GM12878 (cell line): ENCODE measurements around the gene TMPRSS11F. TPM values are rescaled to one million over a fixed set of nuclear protein-coding genes. Genes with fewer than 3 reads are reported as not detected.

Experiments used
- ATAC-seq: fragments of 200-7000 bp; cut with Tn5 transposase; 3 replicates; pipeline ENCODE4 v1.9.1; 2020; ENCODE audit warnings: mild to moderate bottlenecking, moderate library complexity
- BruUV-seq: library from RNA; stranded (reverse); fragments of 400-500 nt; replicated peaks from 2 replicates; lab custom pipeline; 2021; lab: Mats Ljungman, UMichigan
- CTCF ChIA-PET: fragments of 300-600 bp; sonication (Branson Sonifier 250); formaldehyde crosslinking; extraction: SDS; loops from one replicate; lab custom pipeline; 2021; ENCODE audit warnings: inconsistent platforms; lab: Yijun Ruan, JAX
- POLR2A ChIA-PET: fragments of 350-600 bp; formaldehyde crosslinking; extraction: SDS; loops from one replicate; lab custom pipeline; 2021; ENCODE audit warnings: inconsistent platforms; lab: Charles Lee
- RAD21 ChIA-PET: fragments of 300-600 bp; sonication (Branson Sonifier 250); formaldehyde crosslinking; loops from one replicate; lab custom pipeline; 2023; ENCODE audit warnings: antibody characterized with exemption; ENCODE audit not compliant: unreplicated experiment; lab: Charles Lee
- SMC1A ChIA-PET: fragments of 300-600 bp; sonication (Branson Sonifier 250); formaldehyde crosslinking; loops from one replicate; lab custom pipeline; 2023; ENCODE audit not compliant: unreplicated experiment, uncharacterized antibody; lab: Charles Lee
- DNase-seq: peaks from one replicate; pipeline ENCODE4 v3.0.0-alpha.2; 2011; ENCODE audit warnings: low read depth, low spot score
- FAIRE-seq: peaks from 3 replicates; lab custom pipeline; 2011; peaks lifted over from hg19 to GRCh38; lab: Jason Lieb, UNC
- H2AFZ ChIP-seq: 2 replicates; pipeline ENCODE4 v1.6.0; 2011; ENCODE audit warnings: low read depth, low read length, control low read depth; ENCODE audit not compliant: control insufficient read depth
- H3K27ac ChIP-seq: 2 replicates; pipeline ENCODE4 v1.5.1; 2011; ENCODE audit warnings: control low read depth; ENCODE audit not compliant: control insufficient read depth, insufficient read depth
- H3K27me3 ChIP-seq, 2 experiments: replicated peaks in 1 of 2; 2 replicates each; pipeline versions ENCODE4 v1.6.0 to v1.6.1; 2011; ENCODE audit warnings: low read length in 1 of 2; ENCODE audit not compliant: control insufficient read depth in 2 of 2, insufficient read depth in 2 of 2
- H3K36me3 ChIP-seq, 2 experiments: 2 replicates each; pipeline ENCODE4 v1.5.1; 2011; ENCODE audit warnings: low read length in 1 of 2; ENCODE audit not compliant: control insufficient read depth in 2 of 2, insufficient read depth in 2 of 2
- H3K4me1 ChIP-seq: 2 replicates; pipeline ENCODE4 v1.6.1; 2011; ENCODE audit warnings: mild to moderate bottlenecking, low read length, moderate library complexity, mixed read lengths; ENCODE audit not compliant: control insufficient read depth, insufficient read depth
- H3K4me2 ChIP-seq: 2 replicates; pipeline ENCODE4 v1.6.0; 2011; ENCODE audit warnings: control low read depth; ENCODE audit not compliant: control insufficient read depth, insufficient read depth
- H3K4me3 ChIP-seq: fragments of 200-600 bp; sonication (generic); 2 replicates; pipeline ENCODE4 v1.5.1; 2016
- H3K79me2 ChIP-seq: 2 replicates; pipeline ENCODE4 v1.6.0; 2011; ENCODE audit warnings: low read length; ENCODE audit not compliant: control insufficient read depth, insufficient read depth
- H3K9ac ChIP-seq: 2 replicates; pipeline ENCODE4 v1.8.0; 2011; ENCODE audit warnings: low read length, control low read depth, mixed read lengths; ENCODE audit not compliant: control insufficient read depth, insufficient read depth
- H3K9me3 ChIP-seq: replicated peaks from 3 replicates; pipeline ENCODE4 v1.5.1; 2011; ENCODE audit warnings: mild to moderate bottlenecking, low read length; ENCODE audit not compliant: control insufficient read depth, insufficient read depth
- H4K20me1 ChIP-seq: 2 replicates; pipeline ENCODE4 v1.6.0; 2011; ENCODE audit not compliant: control insufficient read depth, insufficient read depth
- BACH1 ChIP-seq: fragments of 450-650 bp; IDR thresholded peaks from 2 replicates; pipeline ENCODE4 v1.6.1; 2017; ENCODE audit warnings: mild to moderate bottlenecking, borderline replicate concordance
- BRCA1 ChIP-seq: IDR thresholded peaks from 2 replicates; pipeline ENCODE4 v1.6.1; 2011; ENCODE audit warnings: low read depth, low read length, improper control_type of control experiment
- ELK1 ChIP-seq: IDR thresholded peaks from 2 replicates; pipeline ENCODE4 v1.6.1; 2012; ENCODE audit warnings: low read depth, low read length, improper control_type of control experiment
- EZH2 ChIP-seq: IDR thresholded peaks from 2 replicates; pipeline ENCODE4 v1.6.1; 2012; ENCODE audit warnings: low read depth, mild to moderate bottlenecking, control low read depth, inconsistent platforms, low read length, borderline replicate concordance; ENCODE audit not compliant: control insufficient read depth
- FOXM1 ChIP-seq: IDR thresholded peaks from 2 replicates; pipeline ENCODE4 v1.6.1; 2012; ENCODE audit warnings: low read depth, mild to moderate bottlenecking, inconsistent platforms, low read length, moderate library complexity
- IKZF2 ChIP-seq, 2 experiments: fragments of 450-650 bp; IDR thresholded peaks; 2 replicates each; pipeline ENCODE4 v1.6.1; 2017; ENCODE audit warnings: mild to moderate bottlenecking in 2 of 2, moderate library complexity in 2 of 2
- MAX ChIP-seq: IDR thresholded peaks from 2 replicates; pipeline ENCODE4 v1.6.1; 2012; ENCODE audit warnings: low read depth, low read length, improper control_type of control experiment
- MEF2A ChIP-seq: IDR thresholded peaks from 2 replicates; pipeline ENCODE4 v1.6.1; 2011; ENCODE audit warnings: low read depth, mild to moderate bottlenecking, low read length, moderate library complexity; ENCODE audit not compliant: insufficient read depth
- MLLT1 ChIP-seq: fragments of 450-650 bp; IDR thresholded peaks from 2 replicates; pipeline ENCODE4 v1.6.1; 2016; ENCODE audit warnings: mild to moderate bottlenecking
- MTA2 ChIP-seq: fragments of 450-650 bp; IDR thresholded peaks from 2 replicates; pipeline ENCODE4 v1.6.1; 2016; ENCODE audit warnings: low read depth, mild to moderate bottlenecking, moderate library complexity
- MYB ChIP-seq: fragments of 150-350 bp; IDR thresholded peaks from 2 replicates; pipeline ENCODE4 v1.6.1; 2014; ENCODE audit warnings: mild to moderate bottlenecking, low read depth, low read length, borderline replicate concordance
- NFXL1 ChIP-seq: fragments of 450-650 bp; IDR thresholded peaks from 2 replicates; pipeline ENCODE4 v1.6.1; 2017; ENCODE audit warnings: antibody characterized with exemption, mild to moderate bottlenecking, borderline replicate concordance
- NR2C1 ChIP-seq: fragments of 450-650 bp; IDR thresholded peaks from 2 replicates; pipeline ENCODE4 v1.6.1; 2017; ENCODE audit warnings: antibody characterized with exemption, mild to moderate bottlenecking, moderate library complexity
- NR2C2 ChIP-seq: IDR thresholded peaks from 2 replicates; pipeline ENCODE4 v1.6.1; 2011; ENCODE audit warnings: borderline replicate concordance, low read depth; ENCODE audit not compliant: control insufficient read depth, insufficient read length
- NRF1 ChIP-seq: conservative IDR thresholded peaks from 2 replicates; pipeline ENCODE4 v1.6.1; 2011; ENCODE audit warnings: mild to moderate bottlenecking, low read depth, low read length, improper control_type of control experiment
- PAX5 ChIP-seq: IDR thresholded peaks from 2 replicates; pipeline ENCODE4 v1.6.1; 2011; ENCODE audit warnings: low read depth, low read length, borderline replicate concordance
- RAD21 ChIP-seq: IDR thresholded peaks from 2 replicates; pipeline ENCODE4 v1.6.1; 2011; ENCODE audit warnings: mild to moderate bottlenecking, low read depth, low read length, moderate library complexity; ENCODE audit not compliant: insufficient read depth
- RBBP5 ChIP-seq: fragments of 200-600 bp; sonication (generic); conservative IDR thresholded peaks from 2 replicates; pipeline ENCODE4 v1.6.1; 2016
- RCOR1 ChIP-seq: conservative IDR thresholded peaks from 2 replicates; pipeline ENCODE4 v1.6.1; 2012; ENCODE audit warnings: low read depth, low read length, improper control_type of control experiment
- STAT3 ChIP-seq: IDR thresholded peaks from 2 replicates; pipeline ENCODE4 v1.6.1; 2011; ENCODE audit warnings: low read depth, low read length, improper control_type of control experiment
- TCF7 ChIP-seq: IDR thresholded peaks from 2 replicates; pipeline ENCODE4 v1.6.1; 2014; ENCODE audit warnings: antibody characterized with exemption, borderline replicate concordance
- ZNF384 ChIP-seq: IDR thresholded peaks from 2 replicates; pipeline ENCODE4 v1.6.1; 2012; ENCODE audit warnings: low read depth, mild to moderate bottlenecking, low read length, improper control_type of control experiment, borderline replicate concordance
- ZNF622 ChIP-seq: fragments of 450-650 bp; IDR thresholded peaks from 2 replicates; pipeline ENCODE4 v1.6.1; 2017; ENCODE audit warnings: mild to moderate bottlenecking, inconsistent platforms
- ZSCAN29 ChIP-seq: fragments of 450-650 bp; IDR thresholded peaks from 2 replicates; pipeline ENCODE4 v1.6.1; 2017; ENCODE audit warnings: mild to moderate bottlenecking, moderate library complexity
- WGBS: methylation state at CpG from one replicate; pipeline ENCODE4 v1.1.6; 2016; ENCODE audit warnings: low lambda C conversion rate; ENCODE audit not compliant: insufficient replicate concordance, insufficient coverage; ENCODE audit errors: missing lambda C conversion rate; 5-methylcytosine and 5-hydroxymethylcytosine counted together
- in situ Hi-C: fragments of 300-500 bp; cut with MboI; formaldehyde crosslinking; loops from 9 replicates; pipeline ENCODE4 v1.14.3; 2018; ENCODE audit warnings: mixed read lengths
- intact Hi-C: fragments of 100-400 bp; cut with micrococcal nuclease; formaldehyde crosslinking; loops from one replicate; pipeline ENCODE4 v1.14.2; 2022; ENCODE audit not compliant: unreplicated experiment
- polyA plus RNA-seq, 11 experiments: library from polyadenylated mRNA; depleted of rRNA in 4 of 11; unstranded in 6 of 11; stranded (reverse) in 5 of 11; fragments of >200 nt; fragmentation: Nextera tagmentation in 4 of 11; fragmentation: Illumina TruSeq in 1 of 11; extraction: Ambion mirVana in 4 of 11; extraction: Trizol in 1 of 11; gene quantifications; 1 replicate in 1 of 11; 2 replicates in 10 of 11; pipeline versions ENCODE4 v1.2.1 to v1.2.3, GENCODE V29; 2011 to 2016; ENCODE audit warnings: inconsistent platforms in 2 of 11, missing spikeins in 2 of 11, low read depth in 1 of 11
- total RNA-seq, 4 experiments: library from RNA; depleted of rRNA in 3 of 4; stranded (reverse); fragments of >200 nt in 3 of 4; fragmentation: Illumina TruSeq in 1 of 4; extraction: Trizol in 1 of 4; gene quantifications; 2 replicates each; pipeline versions ENCODE4 v1.2.1 to v1.2.3, GENCODE V29; 2013 to 2021

TMPRSS11F gene
- total and polyA plus RNA-seq, 10 of the 15 experiments (the other 5 are each of a cell fraction or from before 2014, with no cell fraction given): not detected

- no peak for TF ChIP-seq ELK1
- TF ChIP-seq PAX5: no peak
- no peak for TF ChIP-seq NR2C1
- no peak for TF ChIP-seq EZH2
- TF ChIP-seq IKZF2 (IDR thresholded peaks at IDR 0.05): no peak
These were observed 67.2 kb downstream of the TMPRSS11F start (continued) for GRCh38 chr4:68062501-68062900.

- ChIA-PET RAD21 (no interaction called here), SMC1A (no interaction called here), POLR2A (no interaction called here), CTCF (no interaction called here)
- H3K4me2 ChIP-seq: no peak overlapping the region
- FAIRE-seq (no peak), ATAC-seq (no peak), DNase-seq (no peak)
- intact Hi-C loops (no loop called here), in situ Hi-C loops (no loop called here)
- no peaks in the 10 kb centered on the region for H3K27me3 ChIP-seq
- no peaks in the 10 kb centered on the region for H3K79me2 ChIP-seq
- WGBS: 75% methylated on average over 28 of the region's 28 CpGs
- no TSS peak for BruUV-seq
- H3K4me1 ChIP-seq: no peaks in the 10 kb centered on the region
- no peak for TF ChIP-seq BRCA1
- TF ChIP-seq ZNF384: no peak
- TF ChIP-seq MTA2: no peak
- no peak for TF ChIP-seq MLLT1
- TF ChIP-seq BACH1: no peak
- no peak for TF ChIP-seq NRF1
- no peak for TF ChIP-seq RBBP5
- no peak for TF ChIP-seq MAX
- no peak for TF ChIP-seq FOXM1
- no peak for TF ChIP-seq MYB
- no peak for TF ChIP-seq NR2C2
- TF ChIP-seq TCF7: no peak
- no peak for TF ChIP-seq STAT3
- no peak for TF ChIP-seq ZSCAN29
- no peak for TF ChIP-seq RAD21
- TF ChIP-seq RCOR1: no peak
- no peak for TF ChIP-seq MEF2A
- no peak for TF ChIP-seq ZNF622
- TF ChIP-seq NFXL1: no peak
- H3K27ac ChIP-seq: no peak overlapping the region
- H3K4me3 ChIP-seq: no peak overlapping the region
- no peak overlapping the region for H2AFZ ChIP-seq
- H3K9me3 ChIP-seq: no peaks in the 10 kb centered on the region
- H3K36me3 ChIP-seq: no peaks in the 10 kb centered on the region
- no peak overlapping the region for H3K9ac ChIP-seq
- H4K20me1 ChIP-seq: no peaks in the 10 kb centered on the region
These were observed 91.4 kb downstream of the TMPRSS11F start for GRCh38 chr4:68038272-68038671.
